GM19099 (cell line): ENCODE measurements around the gene LSP1.

Experiments used
- POLR2A ChIP-seq: IDR thresholded peaks from 3 replicates; pipeline ENCODE4 v1.6.1; 2011; ENCODE audit warnings: low read depth; ENCODE audit not compliant: insufficient read length; ENCODE audit errors: extremely low read depth

The LSP1 gene

GRCh38 chr11:1924646-1925372 lies 71.9 kb downstream of the LSP1 start:
- no peak for TF ChIP-seq POLR2A

GRCh38 chr11:1925373-1926155 lies 72.7 kb downstream of the LSP1 start:
- TF ChIP-seq POLR2A: no peak

- no peak for TF ChIP-seq POLR2A
Observed at GRCh38 chr11:1926156-1927025, 73.5 kb downstream of the LSP1 start.

- TF ChIP-seq POLR2A: no peak
Observed at GRCh38 chr11:1927026-1927847, 74.4 kb downstream of the LSP1 start.

GRCh38 chr11:1927848-1928469 lies 75.1 kb downstream of the LSP1 start:
- no peak for TF ChIP-seq POLR2A

GRCh38 chr11:1928470-1928890 lies 75.6 kb downstream of the LSP1 start:
- no peak for TF ChIP-seq POLR2A

- TF ChIP-seq POLR2A: no peak
Observed at GRCh38 chr11:1928891-1929541, 76.1 kb downstream of the LSP1 start.

- no peak for TF ChIP-seq POLR2A
Observed at GRCh38 chr11:1929621-1930461, 77.0 kb downstream of the LSP1 start.

GRCh38 chr11:1930462-1930830 lies 77.6 kb downstream of the LSP1 start:
- TF ChIP-seq POLR2A: no peak

GRCh38 chr11:1931341-1932104 lies 78.6 kb downstream of the LSP1 start:
- no peak for TF ChIP-seq POLR2A

- TF ChIP-seq POLR2A: no peak
Observed at GRCh38 chr11:1932105-1932480, 79.2 kb downstream of the LSP1 start.

GRCh38 chr11:1932681-1933080 lies 79.8 kb downstream of the LSP1 start:
- no peak for TF ChIP-seq POLR2A
